ENCODE data around the gene MTHFS.

MTHFS gene

GRCh38 chr15:79812541-79812940, 84.3 kb downstream of the MTHFS start:
- DNase-seq, result no peak

- no peak for DNase-seq
Observed at GRCh38 chr15:79811406-79812405, 85.1 kb downstream of the MTHFS start.

- DNase-seq, result no peak
Observed at GRCh38 chr15:79804838-79805237, 92.0 kb downstream of the MTHFS start.

GRCh38 chr15:79798311-79798710, 98.5 kb downstream of the MTHFS start:
- DNase-seq, result no peak
